8988T (cell line): ENCODE data around the gene RPS5.
"Not testable (repeated sequence)": the region's sequence is repeated elsewhere in the genome, so short reads cannot be mapped to it uniquely, and the experiment has no call there.

ENCODE experiments used
- DNase-seq: peaks from one replicate; pipeline ENCODE4 v3.0.0; 2011

Gene RPS5

DNA sequence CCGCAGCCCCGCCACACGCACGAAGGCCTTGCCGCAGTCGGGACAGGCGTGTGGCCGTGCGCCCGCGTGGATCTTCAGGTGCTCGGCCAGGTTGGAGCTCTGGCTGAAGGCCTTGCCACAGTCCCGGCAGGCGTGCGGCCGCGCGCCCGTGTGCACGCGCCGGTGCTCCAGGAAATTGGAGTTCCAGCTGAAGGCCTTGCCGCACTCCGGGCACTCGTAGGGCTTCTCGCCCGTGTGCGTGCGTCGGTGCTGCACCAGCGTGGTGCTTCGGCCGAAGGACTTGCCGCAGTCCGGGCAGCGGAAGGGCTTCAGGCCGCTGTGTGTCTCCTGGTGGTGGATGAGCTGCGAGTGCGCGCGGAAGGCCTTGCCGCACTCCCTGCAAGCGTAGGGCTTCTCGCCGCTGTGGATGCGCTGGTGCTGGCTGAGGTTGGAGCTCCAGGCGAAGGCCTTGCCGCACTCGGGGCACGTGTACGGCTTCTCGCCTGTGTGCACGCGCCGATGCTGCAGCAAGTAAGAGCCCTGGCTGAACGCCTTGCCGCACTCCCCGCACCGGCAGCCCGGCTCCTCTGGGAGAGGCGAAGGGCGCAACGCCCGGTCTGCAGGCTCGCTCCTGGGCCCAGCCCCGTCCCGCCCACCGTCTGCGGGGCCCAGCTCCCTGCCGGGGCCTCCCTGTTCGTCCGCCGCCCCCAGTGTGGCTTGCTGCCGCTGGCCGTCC is 30.1 kb upstream of the RPS5 start:
- DNase-seq, result no peak

DNA sequence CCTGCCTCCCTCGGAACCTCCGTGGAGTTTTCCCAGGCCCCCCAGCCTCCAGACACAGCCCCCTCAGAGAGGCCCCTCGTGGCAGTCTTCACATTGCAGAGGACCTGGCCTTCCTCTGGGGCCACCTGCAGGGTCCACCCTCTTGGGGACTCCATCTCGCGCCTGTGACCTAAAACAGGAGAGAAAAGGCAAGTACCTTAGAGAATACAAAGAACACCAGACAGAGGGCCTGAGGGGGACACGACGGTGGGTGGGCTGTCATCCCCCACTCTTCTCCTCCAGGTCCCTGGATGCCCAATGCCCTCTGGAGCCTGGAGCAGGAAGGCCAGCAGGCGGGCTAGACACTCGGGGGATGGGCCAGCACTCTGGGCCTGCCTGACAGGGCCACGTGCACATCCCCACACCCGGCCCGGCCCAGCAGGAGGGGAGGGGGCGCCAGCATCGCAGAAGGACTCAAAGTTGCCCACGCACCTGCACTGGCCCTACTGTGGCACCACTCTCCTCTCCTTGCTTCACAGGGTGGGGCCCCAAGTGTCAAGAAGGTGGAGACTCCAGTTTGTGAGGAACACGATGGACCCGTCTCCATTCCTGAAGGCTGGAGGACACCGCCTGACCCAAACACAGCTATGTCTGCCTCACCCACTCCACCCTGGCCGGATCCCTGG is 29.5 kb upstream of the RPS5 start:
- no peak for DNase-seq

DNA sequence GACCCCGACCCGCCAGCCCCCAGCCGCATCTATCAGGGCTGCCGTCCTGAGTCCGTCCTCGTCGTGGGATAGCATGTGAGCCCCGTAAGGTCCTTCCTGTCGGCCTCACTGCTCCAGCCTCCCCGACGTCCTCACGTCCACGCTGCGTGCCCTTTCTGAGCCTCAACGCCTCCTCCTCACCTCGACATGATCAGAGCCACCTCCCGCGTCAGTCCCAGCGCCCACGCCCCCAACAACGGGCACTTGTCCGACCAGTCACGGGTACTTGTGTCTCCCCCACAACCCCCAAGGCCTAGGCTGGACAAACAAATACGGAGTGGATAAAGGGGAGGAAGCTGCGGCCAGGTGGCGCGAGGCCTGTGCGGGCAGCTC is 25.2 kb upstream of the RPS5 start:
- DNase-seq, result peak; percentile 57

DNA sequence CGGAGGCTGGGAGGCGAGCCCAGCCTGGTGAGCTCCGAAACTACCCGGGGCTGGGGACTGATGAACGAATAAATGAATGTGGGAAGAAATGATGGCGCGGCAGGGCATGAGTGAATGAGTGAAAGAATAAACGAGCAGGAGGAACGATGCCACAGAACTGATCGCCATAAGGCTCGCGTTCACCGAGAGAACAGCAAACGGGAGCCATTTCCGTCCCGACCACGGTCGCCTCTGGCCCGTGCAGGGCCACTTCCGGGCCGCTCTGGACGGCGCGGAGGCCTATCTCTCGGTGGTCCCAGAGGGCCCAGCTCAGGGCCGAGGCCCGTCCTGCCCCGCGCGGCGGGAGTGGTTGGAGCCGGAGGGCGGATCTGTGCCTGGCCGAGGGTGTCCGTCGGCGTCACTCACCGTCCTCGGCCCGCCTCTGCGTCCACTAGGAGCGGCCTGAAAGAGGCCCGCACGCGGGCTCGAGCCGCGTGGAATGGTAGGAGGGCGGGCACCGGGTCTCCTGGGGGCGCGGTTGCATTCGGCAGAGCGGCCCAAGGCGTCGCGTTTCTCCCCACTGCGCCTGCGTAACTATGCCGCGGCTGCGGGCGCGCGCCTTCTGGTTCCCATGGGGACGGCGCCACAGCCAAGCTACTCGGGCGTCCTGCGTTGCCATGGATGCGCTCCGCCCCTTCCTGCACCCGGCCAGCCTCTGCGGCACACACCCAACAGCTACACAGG is 24.6 kb upstream of the RPS5 start, which contains the start of gene ZNF497:
ZNF497 (minus strand) TSS at position 480 of the 723 bp plus-strand sequence. CDS start 5,116 bp downstream, outside the sequence.
- peak; percentile 98 for DNase-seq

DNA sequence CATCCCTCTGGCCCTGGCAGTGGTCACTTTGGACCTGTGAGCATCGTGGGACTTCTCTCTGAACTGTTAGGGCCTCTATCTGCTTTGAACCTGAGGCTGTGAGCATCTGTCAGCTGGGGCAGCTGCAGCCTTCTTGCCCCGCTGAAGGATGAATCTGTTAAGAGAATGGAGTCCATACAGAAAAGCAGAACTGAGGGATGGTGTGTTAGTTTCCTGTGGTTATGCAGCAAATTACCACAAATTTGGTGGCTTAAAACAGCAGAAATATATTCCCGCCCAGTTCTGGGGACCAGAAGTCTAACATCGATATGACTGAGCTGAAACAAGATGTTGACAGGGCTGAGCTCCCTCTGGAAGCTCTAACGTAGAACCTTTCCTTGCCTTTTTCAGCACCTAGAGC is 22.9 kb upstream of the RPS5 start:
- no peak for DNase-seq

DNA sequence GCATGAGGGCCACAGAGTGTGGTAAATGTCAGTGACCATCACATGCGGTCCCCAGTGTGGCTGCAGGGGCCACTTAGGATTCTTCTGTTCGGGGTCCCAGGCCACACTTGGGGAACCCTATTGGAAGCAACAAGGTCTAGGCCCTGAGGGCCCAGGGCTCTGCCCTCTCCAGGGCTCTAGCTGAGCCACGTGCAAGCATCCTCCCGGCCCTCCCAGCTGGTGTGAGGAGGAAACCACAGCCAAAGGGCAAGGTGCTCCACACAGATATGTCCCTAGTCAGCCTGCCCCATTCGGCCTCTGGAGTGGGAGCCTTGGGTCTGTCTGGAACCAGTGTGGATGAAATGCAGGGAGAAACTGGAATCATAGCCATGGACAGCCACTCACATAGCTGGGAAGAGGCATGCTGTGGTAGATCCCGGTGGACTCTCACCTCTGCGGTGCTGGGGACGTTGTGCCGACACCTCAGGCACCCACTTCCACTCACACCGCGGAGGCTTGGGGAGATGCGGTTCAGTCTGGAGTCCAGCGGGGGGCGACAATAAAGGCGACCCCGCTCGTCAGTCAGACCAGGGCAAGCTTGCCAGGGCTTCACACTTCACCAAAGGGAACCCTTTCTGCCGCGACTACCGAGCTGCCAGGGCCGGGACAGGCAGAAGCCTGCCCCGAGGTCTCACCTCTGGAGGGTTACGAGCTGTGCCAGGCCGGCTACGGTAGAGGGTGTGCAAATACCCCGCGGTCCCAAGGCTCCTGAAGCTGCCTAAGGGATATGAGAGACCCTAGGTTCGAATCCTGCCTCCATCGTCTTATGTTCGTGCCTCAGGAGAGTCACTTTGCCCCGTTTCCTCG is 20.3 kb upstream of the RPS5 start:
- no peak for DNase-seq

DNA sequence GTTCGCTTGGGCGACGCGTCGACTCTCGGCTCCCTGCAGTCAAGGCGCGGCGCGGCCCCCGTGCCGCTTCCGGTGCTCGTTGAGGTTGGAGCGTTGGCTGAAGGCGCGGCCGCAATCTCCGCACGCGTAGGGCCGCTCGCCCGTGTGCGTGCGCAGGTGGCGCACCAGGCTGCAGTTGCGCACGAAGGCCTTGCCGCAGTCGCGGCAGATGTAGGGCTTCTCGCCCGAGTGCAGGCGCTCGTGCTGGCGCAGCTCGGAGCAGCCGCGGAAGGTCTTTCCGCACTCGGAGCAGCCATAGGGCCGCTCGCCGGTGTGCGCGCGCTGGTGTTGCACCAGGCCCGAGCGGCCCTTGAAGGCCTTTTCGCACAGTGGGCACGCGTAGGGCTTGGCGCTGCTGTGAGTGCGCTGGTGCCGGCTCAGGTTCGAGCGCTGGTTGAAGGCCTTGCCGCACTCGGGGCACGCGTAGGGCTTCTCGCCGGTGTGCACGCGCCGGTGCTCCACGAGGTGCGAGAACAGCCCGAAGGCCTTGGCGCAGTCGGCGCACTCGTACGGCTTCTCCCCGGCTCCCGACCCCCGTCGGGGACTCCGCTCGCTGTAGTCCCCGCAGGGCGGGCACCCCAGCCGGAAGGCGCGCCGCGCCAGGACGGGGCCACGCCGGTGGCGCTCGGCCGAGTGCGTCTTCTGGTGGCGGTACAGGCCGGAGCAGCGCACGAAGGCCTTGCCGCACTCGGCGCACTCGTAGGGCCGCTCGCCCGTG is 19.2 kb upstream of the RPS5 start:
- DNase-seq, result no peak

DNA sequence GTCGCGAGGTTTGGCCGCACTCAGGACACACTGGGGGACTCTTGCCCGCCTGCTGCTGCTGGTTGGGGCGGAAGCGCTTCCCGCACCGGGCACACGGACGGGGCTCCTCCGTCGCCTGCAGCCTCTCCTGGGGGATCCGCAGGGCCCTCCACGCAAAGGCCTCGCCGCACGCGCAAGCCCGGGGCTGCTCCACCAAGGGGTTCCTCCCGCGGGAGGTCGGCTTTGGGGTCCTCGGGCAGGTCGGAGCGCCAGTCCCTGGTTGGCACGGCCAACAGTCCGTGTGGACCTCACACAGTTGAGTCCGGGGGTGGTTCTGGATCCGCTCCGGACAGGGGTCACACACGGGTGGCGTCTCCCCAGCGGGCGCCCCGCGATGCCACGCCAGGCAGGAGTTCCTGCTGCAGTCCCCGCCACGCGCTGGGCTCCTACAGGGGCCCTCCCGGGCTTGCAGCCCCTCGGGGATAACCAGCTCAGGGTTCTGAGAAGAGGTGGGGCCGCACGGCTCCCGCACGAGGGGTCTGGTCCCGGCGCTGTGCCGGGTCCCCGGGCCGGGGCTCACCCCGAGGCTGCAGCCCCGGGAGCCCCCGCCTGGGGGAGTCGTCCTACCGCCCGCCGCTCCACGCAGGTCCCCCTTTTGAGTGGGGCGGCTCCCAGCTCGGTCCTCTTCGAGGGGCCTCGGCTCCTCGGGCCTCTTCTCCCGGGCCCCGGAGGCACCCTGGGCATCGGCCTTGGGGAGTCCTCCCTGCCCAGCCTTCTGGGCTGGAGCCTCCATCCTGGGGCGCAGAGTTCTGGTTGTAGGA is 18.3 kb upstream of the RPS5 start:
- no peak for DNase-seq

DNA sequence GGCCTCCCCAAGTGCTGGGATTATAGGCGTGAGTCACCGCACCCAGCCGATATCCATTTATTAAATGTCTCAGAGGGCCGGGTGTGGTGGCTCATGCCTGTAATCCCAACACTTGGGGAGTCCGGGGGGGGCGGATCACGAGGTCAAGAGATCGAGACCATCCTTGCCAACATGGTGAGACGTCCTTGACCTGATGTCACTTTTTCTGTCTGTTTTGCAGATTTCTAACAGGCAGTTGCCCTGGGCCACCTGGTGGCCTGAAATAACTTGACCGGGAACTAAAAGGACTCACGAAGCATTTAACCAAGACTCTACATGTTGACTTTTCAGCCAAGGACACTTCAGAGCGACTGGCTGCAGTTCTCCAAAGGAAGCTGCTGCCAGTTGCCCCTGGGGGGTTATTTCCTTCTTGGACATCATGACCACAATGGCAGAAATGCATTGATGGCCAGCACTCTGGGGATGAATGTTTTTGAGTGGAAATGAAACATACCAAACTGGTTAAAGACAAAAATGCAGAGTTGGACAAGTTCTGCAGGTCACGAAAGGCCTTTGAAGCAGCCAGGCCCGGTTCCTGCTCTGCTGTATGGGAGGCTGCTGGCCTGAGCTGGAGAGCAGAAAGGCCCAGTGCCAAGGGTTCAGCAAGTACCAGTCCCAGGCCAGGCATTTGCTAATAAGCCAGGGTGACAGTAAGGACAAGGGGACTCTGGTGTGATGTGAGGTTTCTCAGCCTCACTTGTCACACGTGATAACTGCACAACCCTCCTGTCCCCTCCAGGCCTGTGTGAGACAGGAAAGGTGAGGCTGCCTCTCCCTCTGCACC is 14.5 kb upstream of the RPS5 start:
- no peak for DNase-seq

DNA sequence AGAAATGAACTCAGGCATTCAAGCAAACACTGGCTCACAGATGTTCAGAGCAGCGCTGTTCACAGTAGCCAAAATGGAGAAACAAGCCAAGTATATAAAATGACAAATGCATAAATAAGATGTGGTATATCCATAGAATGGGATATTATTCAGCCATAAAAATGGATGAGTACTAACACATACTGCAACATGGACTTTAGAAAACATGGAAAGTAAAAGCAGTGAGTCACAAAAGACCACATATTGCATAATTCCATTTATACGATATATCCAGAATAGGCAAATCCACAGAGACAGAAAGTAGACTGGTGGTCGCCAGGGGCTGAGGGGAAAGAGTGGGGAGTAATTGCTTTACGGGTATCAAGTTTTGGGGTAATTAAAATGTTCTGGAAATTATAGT is 12.9 kb upstream of the RPS5 start:
- no peak for DNase-seq

DNA sequence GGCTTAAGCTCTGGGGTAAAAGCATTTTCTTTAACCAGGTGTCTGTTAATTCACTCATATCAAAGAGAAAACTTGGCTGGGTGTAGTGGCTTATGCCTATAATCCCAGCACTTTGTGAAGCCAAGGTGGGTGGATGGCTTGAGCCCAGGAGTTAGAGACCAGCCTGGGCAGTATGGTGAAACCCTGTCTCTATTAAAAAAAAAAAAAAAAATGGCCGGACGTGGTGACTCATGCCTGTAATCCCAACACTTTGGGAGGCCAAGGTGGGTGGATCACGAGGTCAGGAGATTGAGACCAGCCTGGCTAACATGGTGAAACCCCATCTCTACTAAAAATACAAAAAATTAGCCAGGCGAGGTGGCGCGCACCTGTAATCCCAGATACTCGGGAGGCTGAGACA is 10.3 kb upstream of the RPS5 start:
- DNase-seq, result not testable (repeated sequence)

DNA sequence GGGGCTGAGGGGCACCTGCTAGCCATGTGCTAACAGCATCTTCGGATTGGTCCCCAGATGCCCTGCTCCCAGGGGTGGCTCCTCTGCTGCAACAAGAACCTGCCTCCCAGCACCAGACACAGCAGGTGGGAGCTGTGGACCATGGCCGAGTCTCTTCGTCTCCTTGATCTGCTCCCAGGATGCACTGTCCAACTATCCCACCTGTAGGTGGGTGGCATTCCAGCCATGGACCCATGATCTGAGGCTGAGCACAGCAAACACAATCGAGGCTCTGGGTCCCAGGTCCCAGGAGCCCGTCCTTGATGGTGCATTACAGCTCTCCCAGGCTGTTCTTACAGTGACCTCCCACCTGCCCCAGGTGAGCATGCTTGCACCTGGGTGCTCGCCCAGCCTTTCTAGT is 7.8 kb upstream of the RPS5 start:
- DNase-seq, result no peak

DNA sequence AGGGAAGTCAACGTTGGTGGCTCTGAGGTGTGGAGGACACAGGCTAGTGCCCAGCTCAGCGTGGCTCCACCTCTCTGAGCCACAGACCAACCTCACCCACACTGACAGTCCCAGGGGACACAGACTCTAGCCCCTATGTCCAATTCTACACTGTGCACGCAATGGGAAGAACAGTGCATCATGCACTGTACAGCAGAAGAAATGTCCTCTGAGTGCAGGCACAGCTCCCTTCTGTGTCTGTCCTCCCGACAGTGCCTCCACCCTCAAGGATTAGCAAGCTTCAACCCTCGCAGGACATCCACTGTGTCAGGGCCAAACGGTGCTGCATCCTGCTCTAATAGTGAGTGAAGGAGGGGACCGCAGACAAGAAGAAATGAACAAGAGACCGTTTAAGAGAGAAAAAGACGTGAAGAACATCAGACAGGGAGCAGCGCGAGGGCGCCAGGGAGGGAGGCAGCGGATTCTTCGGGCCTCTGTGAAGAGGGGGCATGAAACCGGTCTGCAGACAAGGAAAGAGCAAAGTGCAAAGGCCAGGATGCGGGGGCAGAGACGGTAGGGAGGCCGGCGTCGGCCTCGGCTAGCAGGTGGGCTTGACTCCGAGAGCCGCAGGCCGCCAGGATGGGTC is 6.9 kb upstream of the RPS5 start:
- DNase-seq, result no peak

DNA sequence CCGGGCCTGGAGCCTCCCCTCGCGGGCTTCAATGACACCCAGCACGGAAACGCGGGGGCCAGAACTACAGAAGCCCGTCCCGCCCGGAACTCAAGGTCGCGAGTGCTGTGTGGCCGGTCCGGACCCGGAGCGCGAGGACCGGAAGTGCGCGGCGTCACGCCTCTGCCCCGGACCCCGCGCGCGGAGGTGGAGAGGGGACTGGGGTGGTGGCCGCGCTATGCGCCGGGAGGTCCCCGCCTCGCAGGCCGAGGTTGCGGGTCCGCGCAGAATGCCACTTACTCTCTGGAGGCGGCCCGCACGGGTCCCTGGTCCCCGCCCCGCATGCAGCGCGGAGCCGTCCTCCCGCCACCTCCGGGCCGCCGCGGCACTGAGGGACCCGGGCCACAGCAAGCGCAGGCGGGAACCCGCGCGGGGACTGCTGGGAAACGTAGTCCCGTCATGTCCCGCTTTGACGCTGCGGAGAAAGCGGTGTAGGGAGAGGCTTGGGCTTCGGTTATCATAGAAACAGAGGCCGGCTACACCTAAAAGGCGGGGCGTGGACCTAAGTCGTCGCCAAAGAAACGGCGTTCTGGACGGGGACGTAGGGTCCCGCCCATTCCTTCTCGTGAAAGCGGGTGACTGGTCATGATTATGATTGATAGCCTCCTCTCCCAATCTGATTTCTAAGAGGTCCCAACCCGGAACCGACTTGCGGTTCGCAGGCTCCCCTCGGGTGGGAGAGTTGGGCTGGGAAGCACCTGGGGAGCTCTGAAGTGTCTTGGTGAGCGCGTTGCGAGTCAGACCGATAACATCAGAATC is 6.2 kb upstream of the RPS5 start, which contains the start of gene ZNF837:
ZNF837 (minus strand) TSS at position 369 of the 798 bp plus-strand sequence. CDS start 11,698 bp downstream, outside the sequence.
- peak; percentile 87 for DNase-seq

DNA sequence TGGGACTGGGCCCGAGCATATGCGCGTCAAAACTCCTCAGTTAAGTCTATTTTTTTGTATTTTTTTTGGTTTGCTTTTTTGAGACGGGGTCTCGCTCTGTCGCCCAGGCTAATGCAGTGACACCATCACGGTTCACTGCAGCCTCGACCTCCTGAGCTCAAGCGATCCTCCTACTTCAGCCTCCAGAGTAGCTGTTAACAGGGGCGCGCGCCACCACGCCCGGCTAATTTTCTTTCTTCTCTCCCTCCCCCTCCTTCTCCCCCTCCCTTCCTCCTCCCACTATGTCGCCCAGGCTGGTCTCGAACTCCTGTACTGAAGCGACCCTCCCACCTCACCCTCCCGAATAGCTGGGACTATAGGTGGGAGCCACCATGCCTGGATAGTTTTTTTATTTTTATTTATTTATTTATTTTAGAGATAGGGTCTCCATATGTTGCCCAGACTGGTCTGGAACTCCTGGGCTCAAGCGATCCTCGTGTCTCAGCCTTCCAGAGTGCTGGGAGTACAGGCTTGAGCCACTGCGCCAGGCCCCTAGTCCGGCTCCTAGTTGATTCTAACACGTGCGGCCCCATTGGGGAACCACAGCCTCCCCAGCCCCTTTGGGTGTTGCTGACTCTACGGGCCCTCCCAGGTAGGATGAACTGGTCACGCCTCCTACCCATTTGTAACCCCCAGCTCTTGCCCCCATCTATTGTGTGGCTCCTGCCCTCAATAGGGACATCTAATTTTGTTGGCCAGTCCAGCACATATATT is 5.4 kb upstream of the RPS5 start:
- no peak for DNase-seq

DNA sequence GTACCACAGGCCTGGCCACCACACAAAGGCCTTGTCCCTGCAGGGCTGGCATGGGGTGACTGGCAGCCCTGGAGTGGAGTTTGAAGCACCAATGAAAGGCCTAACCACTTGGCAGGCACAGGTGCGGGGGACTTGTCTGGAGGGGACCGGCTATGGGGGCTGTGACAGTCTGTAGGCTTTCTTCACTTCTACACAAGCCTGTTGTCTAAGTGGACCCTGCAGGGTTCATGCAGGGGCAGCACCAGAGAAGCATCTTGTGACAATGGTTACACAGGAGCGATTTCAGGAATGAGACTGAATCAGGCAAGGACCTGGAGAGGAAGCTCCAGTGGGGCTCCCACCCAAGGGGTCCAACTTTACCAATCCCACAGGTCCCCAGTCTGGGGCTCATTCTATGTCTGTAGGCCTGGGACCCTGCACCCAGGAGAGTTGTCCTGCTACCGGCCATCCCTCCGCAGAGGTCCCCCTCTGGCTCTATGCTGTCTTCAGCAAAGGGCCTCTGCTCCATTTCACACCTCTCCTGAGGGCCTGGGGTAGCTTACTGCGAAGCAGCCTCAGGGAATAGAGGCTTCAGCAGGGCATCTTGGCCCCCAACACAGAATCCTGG is 4.0 kb upstream of the RPS5 start:
- no peak for DNase-seq

DNA sequence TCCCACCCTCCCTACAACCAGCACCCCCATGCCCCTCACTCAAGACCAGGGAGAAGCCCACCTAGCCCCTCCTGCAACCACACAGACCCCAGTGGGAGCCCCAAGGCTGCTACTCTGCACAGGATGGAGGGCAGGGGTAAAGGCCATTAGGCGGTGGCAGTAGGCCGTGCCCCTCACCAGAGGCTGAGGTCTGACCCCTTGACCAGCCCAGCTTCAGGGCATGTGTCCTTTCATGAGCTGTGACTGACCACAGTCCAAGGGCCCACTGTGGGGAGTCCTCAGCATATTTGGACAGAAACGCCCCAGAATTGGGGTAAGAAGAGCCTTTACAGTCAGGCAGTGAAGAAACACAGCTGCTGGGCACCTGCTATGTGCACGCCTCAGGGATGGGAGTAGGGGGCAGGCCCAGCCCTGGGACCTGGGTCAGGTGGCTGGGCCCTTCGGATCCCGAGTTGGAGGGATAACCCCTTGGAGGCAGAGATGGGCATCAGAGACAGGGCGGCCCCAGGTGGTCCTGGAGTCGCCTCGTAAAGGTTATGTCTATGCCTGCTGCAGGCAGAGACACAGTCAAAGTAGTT is 1.7 kb upstream of the RPS5 start:
- no peak for DNase-seq
